PC-3 (cell line): ENCODE measurements around the gene AADAC. TPM values are rescaled to one million over a fixed set of nuclear protein-coding genes. Genes with fewer than 3 reads are reported as not detected.
"Not testable (repeated sequence)": the region's sequence is repeated elsewhere in the genome, so short reads cannot be mapped to it uniquely, and the experiment has no call there.

Source experiments
- ATAC-seq: fragments of 200-7000 bp; cut with Tn5 transposase; 2 replicates; pipeline ENCODE4 v1.9.1; 2020; ENCODE audit warnings: mild to moderate bottlenecking, moderate library complexity
- BruUV-seq: library from RNA; stranded (reverse); fragments of 400-500 nt; replicated peaks from 2 replicates; lab custom pipeline; 2021; lab: Mats Ljungman, UMichigan
- CTCF ChIA-PET: fragments of 300-600 bp; sonication (Branson Sonifier 250); formaldehyde crosslinking; loops from one replicate; lab custom pipeline; 2022; ENCODE audit warnings: antibody characterized with exemption; lab: Charles Lee
- POLR2A ChIA-PET: fragments of 300-600 bp; sonication (Branson Sonifier 250); formaldehyde crosslinking; loops from one replicate; lab custom pipeline; 2022; ENCODE audit warnings: antibody characterized with exemption; ENCODE audit not compliant: unreplicated experiment; lab: Charles Lee
- DNase-seq: peaks from one replicate; pipeline ENCODE4 v3.0.0-alpha.2; 2015
- H2AFZ ChIP-seq: fragments of 300-600 bp; sonication (generic); 2 replicates; pipeline ENCODE4 v1.6.0; 2016; ENCODE audit warnings: antibody characterized with exemption, low read length
- H3F3A ChIP-seq: fragments of 300-600 bp; sonication (generic); one replicate; pipeline ENCODE4 v1.6.0; 2017; ENCODE audit warnings: antibody characterized with exemption, low read length, control low read depth, mild to moderate bottlenecking; ENCODE audit not compliant: unreplicated experiment
- H3K27ac ChIP-seq: fragments of 300-600 bp; sonication (generic); 2 replicates; pipeline ENCODE4 v1.5.1; 2016; ENCODE audit warnings: mild to moderate bottlenecking, low read length
- H3K27me3 ChIP-seq: fragments of 300-600 bp; sonication (generic); 2 replicates; pipeline ENCODE4 v1.6.1; 2016; ENCODE audit warnings: low read length, mixed read lengths
- H3K36me3 ChIP-seq: fragments of 300-600 bp; sonication (generic); 2 replicates; pipeline ENCODE4 v1.6.1; 2016; ENCODE audit warnings: low read depth, mixed run types, low read length, mixed read lengths
- H3K4me1 ChIP-seq: fragments of 300-600 bp; sonication (generic); 2 replicates; pipeline ENCODE4 v1.5.1; 2016; ENCODE audit warnings: low read length; ENCODE audit not compliant: insufficient read depth
- H3K4me2 ChIP-seq: fragments of 300-600 bp; sonication (generic); 2 replicates; pipeline ENCODE4 v1.6.0; 2016; ENCODE audit warnings: low read length
- H3K4me3 ChIP-seq: fragments of 300-600 bp; sonication (generic); 2 replicates; pipeline ENCODE4 v1.5.1; 2016; ENCODE audit warnings: mild to moderate bottlenecking, low read length, mixed read lengths
- H3K79me2 ChIP-seq: fragments of 300-600 bp; sonication (generic); 2 replicates; pipeline ENCODE4 v1.6.1; 2017; ENCODE audit warnings: low read length, mixed read lengths
- H3K9ac ChIP-seq: fragments of 300-600 bp; sonication (generic); 2 replicates; pipeline ENCODE4 v1.6.0; 2016; ENCODE audit warnings: mild to moderate bottlenecking, low read length
- H3K9me2 ChIP-seq: fragments of 300-600 bp; sonication (generic); replicated peaks from 2 replicates; pipeline ENCODE4 v1.6.1; 2016; ENCODE audit warnings: mixed run types, low read length, mixed read lengths
- H3K9me3 ChIP-seq: fragments of 300-600 bp; sonication (generic); 2 replicates; pipeline ENCODE4 v1.6.1; 2016; ENCODE audit warnings: low read length, mixed read lengths
- H4K20me1 ChIP-seq: fragments of 300-600 bp; sonication (generic); 2 replicates; pipeline ENCODE4 v1.6.1; 2016; ENCODE audit warnings: low read length, mixed read lengths
- EZH2 ChIP-seq: fragments of 300-600 bp; sonication (generic); IDR thresholded peaks from one replicate; pipeline ENCODE4 v1.6.1; 2017; ENCODE audit warnings: antibody characterized with exemption, mild to moderate bottlenecking, low read length; ENCODE audit not compliant: unreplicated experiment
- EZH2phosphoT487 ChIP-seq: fragments of 300-600 bp; sonication (generic); IDR thresholded peaks from 2 replicates; pipeline ENCODE4 v1.6.1; 2018; ENCODE audit warnings: mild to moderate bottlenecking, antibody characterized with exemption, low read length, borderline replicate concordance
- intact Hi-C: fragments of 100-400 bp; cut with micrococcal nuclease; formaldehyde crosslinking; loops from 2 replicates; pipeline ENCODE4 v1.9.0; 2023
- total RNA-seq: library from RNA; depleted of rRNA; stranded (reverse); fragments of >200 nt; gene quantifications from 2 replicates; pipeline ENCODE4 v1.2.3, GENCODE V29; 2014
- TF ChIP-seq, protein P1 (sequence below): fragments of 300-600 bp; sonication (generic); conservative IDR thresholded peaks from 2 replicates; pipeline ENCODE4 v1.5.1; 2017; ENCODE audit warnings: antibody characterized with exemption, low read depth, mild to moderate bottlenecking, low read length

The AADAC gene
- total RNA-seq, 1 experiment from 2014 or later, result 0.18 TPM

DNA sequence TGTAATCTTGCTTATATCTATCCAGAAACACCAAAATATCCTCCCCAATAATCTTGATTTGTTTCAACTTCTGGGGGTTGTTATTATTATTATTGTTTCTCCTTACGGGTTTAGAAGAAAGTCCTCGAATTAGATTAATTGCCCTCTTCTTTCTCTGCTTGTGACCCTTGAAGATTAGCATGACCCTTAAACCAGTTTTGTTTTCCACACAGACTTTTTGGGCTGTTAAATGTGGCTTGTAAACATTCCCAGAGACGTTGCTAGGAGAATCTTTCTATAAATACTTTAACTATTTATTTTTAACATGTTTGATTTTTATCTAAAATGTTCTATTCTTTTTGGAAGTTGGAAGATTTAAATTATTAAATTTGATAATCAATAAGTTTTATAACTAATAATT lies 55.3 kb downstream of the AADAC start:
- Histone ChIP-seq H3K36me3 (no peaks in the 10 kb centered on the region), H3F3A (no peaks in the 10 kb centered on the region), H3K9ac (no peak overlapping the region), H3K79me2 (no peaks in the 10 kb centered on the region), H3K4me3 (no peak overlapping the region), H2AFZ (no peak overlapping the region), H3K9me3 (no peaks in the 10 kb centered on the region), H3K27me3 (no peaks in the 10 kb centered on the region), H3K27ac (no peak overlapping the region), H3K4me1 (peaks cover 13% of the 10 kb centered on the region), H3K9me2 (no peaks in the 10 kb centered on the region), H3K4me2 (no peak overlapping the region), H4K20me1 (no peaks in the 10 kb centered on the region)
- no TSS peak for BruUV-seq
- ChIA-PET CTCF (interaction anchor here (0.6 kb wide), 1 partner anchor 13 kb away, joined by 3 read pairs; no protein-coding TSS in a partner anchor), POLR2A (no interaction called here)
- DNase-seq (no peak), ATAC-seq (no peak)
- TF ChIP-seq, protein P1, sequence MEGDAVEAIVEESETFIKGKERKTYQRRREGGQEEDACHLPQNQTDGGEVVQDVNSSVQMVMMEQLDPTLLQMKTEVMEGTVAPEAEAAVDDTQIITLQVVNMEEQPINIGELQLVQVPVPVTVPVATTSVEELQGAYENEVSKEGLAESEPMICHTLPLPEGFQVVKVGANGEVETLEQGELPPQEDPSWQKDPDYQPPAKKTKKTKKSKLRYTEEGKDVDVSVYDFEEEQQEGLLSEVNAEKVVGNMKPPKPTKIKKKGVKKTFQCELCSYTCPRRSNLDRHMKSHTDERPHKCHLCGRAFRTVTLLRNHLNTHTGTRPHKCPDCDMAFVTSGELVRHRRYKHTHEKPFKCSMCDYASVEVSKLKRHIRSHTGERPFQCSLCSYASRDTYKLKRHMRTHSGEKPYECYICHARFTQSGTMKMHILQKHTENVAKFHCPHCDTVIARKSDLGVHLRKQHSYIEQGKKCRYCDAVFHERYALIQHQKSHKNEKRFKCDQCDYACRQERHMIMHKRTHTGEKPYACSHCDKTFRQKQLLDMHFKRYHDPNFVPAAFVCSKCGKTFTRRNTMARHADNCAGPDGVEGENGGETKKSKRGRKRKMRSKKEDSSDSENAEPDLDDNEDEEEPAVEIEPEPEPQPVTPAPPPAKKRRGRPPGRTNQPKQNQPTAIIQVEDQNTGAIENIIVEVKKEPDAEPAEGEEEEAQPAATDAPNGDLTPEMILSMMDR, result no peak
- TF ChIP-seq EZH2phosphoT487 (no peak), EZH2 (no peak)
- intact Hi-C loops, result no loop called here

- H3K36me3 ChIP-seq, result no peaks in the 10 kb centered on the region
- no TSS peak for BruUV-seq
- H3K4me2 ChIP-seq, result no peak overlapping the region
- H3K9me2 ChIP-seq, result no peaks in the 10 kb centered on the region
- ATAC-seq (no peak), DNase-seq (no peak)
- no peaks in the 10 kb centered on the region for H4K20me1 ChIP-seq
- no peaks in the 10 kb centered on the region for H3F3A ChIP-seq
- H3K27ac ChIP-seq, result no peak overlapping the region
- no peak for TF ChIP-seq EZH2phosphoT487
- no peak for TF ChIP-seq EZH2
- TF ChIP-seq, protein P1, result no peak
- intact Hi-C loops, result no loop called here
- POLR2A ChIA-PET, result no interaction called here
- H3K9ac ChIP-seq, result no peak overlapping the region
- CTCF ChIA-PET, result no interaction called here
- H3K79me2 ChIP-seq, result no peaks in the 10 kb centered on the region
- peak overlapping the region; percentile 23; the same call in 1 of the 2 replicates for H2AFZ ChIP-seq
- H3K4me3 ChIP-seq, result no peak overlapping the region
- H3K27me3 ChIP-seq, result no peaks in the 10 kb centered on the region
- peaks cover 7% of the 10 kb centered on the region for H3K4me1 ChIP-seq
- H3K9me3 ChIP-seq, result no peaks in the 10 kb centered on the region
Measured at GRCh38 chr3:151871639-151872468, 57.9 kb downstream of the AADAC start.

GRCh38 chr3:151873398-151873797 lies 59.5 kb downstream of the AADAC start, which contains the start of gene SUCNR1:
SUCNR1 (plus strand) TSS chr3:151873643; CDS start chr3:151879893, 6,250 bp downstream.
- DNase-seq, result no peak
- TF ChIP-seq EZH2phosphoT487, result no peak
- Histone ChIP-seq H3K4me2 (no peak within 1 kb of the TSS), H3K9me2 (no peaks in the 10 kb centered on the region), H3K9me3 (no peaks in the 10 kb centered on the region), H3K9ac (no peak within 1 kb of the TSS), H3K4me1 (peaks cover 7% of the 10 kb centered on the region), H3F3A (no peaks in the 10 kb centered on the region), H4K20me1 (no peaks in the 10 kb centered on the region), H3K36me3 (no peaks in the 10 kb centered on the region), H3K27me3 (no peaks in the 10 kb centered on the region), H3K4me3 (no peak within 1 kb of the TSS), H3K79me2 (no peaks in the 10 kb centered on the region), H3K27ac (no peak within 1 kb of the TSS), H2AFZ (no peak within 1 kb of the TSS)
- ATAC-seq, result no peak
- intact Hi-C loops, result no loop called here
- no TSS peak for BruUV-seq
- ChIA-PET CTCF (no interaction called here), POLR2A (no interaction called here)

- POLR2A ChIA-PET, H3K9ac ChIP-seq, H3K79me2 ChIP-seq, CTCF ChIA-PET, H3F3A ChIP-seq, H2AFZ ChIP-seq, intact Hi-C loops, H3K9me2 ChIP-seq, H4K20me1 ChIP-seq, H3K36me3 ChIP-seq, H3K27ac ChIP-seq, H3K4me1 ChIP-seq, BruUV-seq, DNase-seq, H3K9me3 ChIP-seq, H3K27me3 ChIP-seq, H3K4me3 ChIP-seq, ATAC-seq, H3K4me2 ChIP-seq: not testable (repeated sequence)
Measured at GRCh38 chr3:151874079-151874478, 60.2 kb downstream of the AADAC start.
